Caco-2 (cell line): ENCODE measurements around the gene TMEM121B. TPM values are rescaled to one million over a fixed set of nuclear protein-coding genes. Genes with fewer than 3 reads are reported as not detected.

ENCODE experiments used
- BruUV-seq: library from RNA; stranded (reverse); fragments of 400-500 nt; replicated peaks from 2 replicates; lab custom pipeline; 2021; lab: Mats Ljungman, UMichigan
- CTCF ChIA-PET: fragments of 300-600 bp; sonication (Branson Sonifier 250); formaldehyde crosslinking; loops from one replicate; lab custom pipeline; 2022; ENCODE audit warnings: antibody characterized with exemption; lab: Charles Lee
- POLR2A ChIA-PET: fragments of 300-600 bp; sonication (Branson Sonifier 250); formaldehyde crosslinking; loops from one replicate; lab custom pipeline; 2022; ENCODE audit warnings: antibody characterized with exemption; lab: Charles Lee
- DNase-seq, 2 experiments: peaks; one replicate each; pipeline versions ENCODE4 v3.0.0 to v3.0.0-alpha.2; 2020 to 2022
- H3K27me3 ChIP-seq: replicated peaks from 2 replicates; pipeline ENCODE4 v1.6.0; 2011; ENCODE audit warnings: low read length; ENCODE audit not compliant: control insufficient read depth, insufficient read depth
- H3K36me3 ChIP-seq: 2 replicates; pipeline ENCODE4 v1.5.1; 2011; ENCODE audit warnings: low read length; ENCODE audit not compliant: control insufficient read depth, insufficient read depth
- H3K4me1 ChIP-seq: fragments of 250-450 bp; sonication (Bioruptor Pico); 2 replicates; pipeline ENCODE4 v1.5.1; 2020; ENCODE audit warnings: mild to moderate bottlenecking
- H3K4me3 ChIP-seq: 2 replicates; pipeline ENCODE4 v1.5.1; 2011; ENCODE audit warnings: low read depth, mild to moderate bottlenecking, control low read depth, low read length
- H3K9me3 ChIP-seq: fragments of 250-450 bp; sonication (Bioruptor Pico); 2 replicates; pipeline ENCODE4 v1.5.1; 2020; ENCODE audit warnings: mild to moderate bottlenecking, moderate library complexity
- H3K27ac Mint-ChIP-seq: one replicate; pipeline ENCODE4 v1.8.0; 2022; ENCODE audit warnings: mixed read lengths; ENCODE audit not compliant: unreplicated experiment
- H3K27me3 Mint-ChIP-seq: one replicate; pipeline ENCODE4 v1.8.0; 2022; ENCODE audit warnings: mixed read lengths; ENCODE audit not compliant: insufficient read depth, unreplicated experiment
- H3K36me3 Mint-ChIP-seq: one replicate; pipeline ENCODE4 v1.8.0; 2022; ENCODE audit warnings: mild to moderate bottlenecking, mixed read lengths; ENCODE audit not compliant: insufficient read depth, unreplicated experiment
- H3K4me1 Mint-ChIP-seq: one replicate; pipeline ENCODE4 v1.8.0; 2022; ENCODE audit warnings: low read depth, mixed read lengths; ENCODE audit not compliant: unreplicated experiment
- H3K4me3 Mint-ChIP-seq: one replicate; pipeline ENCODE4 v1.8.0; 2022; ENCODE audit warnings: mild to moderate bottlenecking, moderate library complexity, mixed read lengths; ENCODE audit not compliant: unreplicated experiment
- H3K9me3 Mint-ChIP-seq: one replicate; pipeline ENCODE4 v1.8.0; 2022; ENCODE audit warnings: mixed read lengths; ENCODE audit not compliant: unreplicated experiment
- intact Hi-C: fragments of 100-400 bp; cut with micrococcal nuclease; formaldehyde crosslinking; loops from one replicate; pipeline ENCODE4 v1.10.0; 2022; ENCODE audit not compliant: unreplicated experiment
- total RNA-seq: library from RNA; stranded (reverse); gene quantifications from 2 replicates; pipeline ENCODE4 v1.2.3, GENCODE V29; 2022
- TF ChIP-seq, protein P1 (sequence below), 2 experiments: fragments of 200-600 bp in 1 of 2; IDR thresholded peaks; 1 replicate in 1 of 2; 2 replicates in 1 of 2; pipeline versions ENCODE4 v1.5.1 to v1.8.0; 2011 to 2022; ENCODE audit warnings: antibody characterized with exemption in 1 of 2, control low read depth in 1 of 2, inconsistent platforms in 1 of 2, low read depth in 1 of 2, low read length in 1 of 2, mild to moderate bottlenecking in 1 of 2, moderate library complexity in 1 of 2; ENCODE audit not compliant: insufficient read depth in 1 of 2, severe bottlenecking in 1 of 2, unreplicated experiment in 1 of 2

TMEM121B gene
- total RNA-seq, 1 experiment from 2014 or later: 0.82 TPM

GRCh38 chr22:17164392-17165024 lies 43.3 kb upstream of the TMEM121B start:
- no TSS peak for BruUV-seq
- Mint-ChIP-seq H3K36me3 (peaks cover 5% of the 10 kb centered on the region), H3K9me3 (no peaks in the 10 kb centered on the region), H3K4me3 (no peak overlapping the region), H3K4me1 (no peaks in the 10 kb centered on the region), H3K27me3 (peaks cover 3% of the 10 kb centered on the region), H3K27ac (no peak overlapping the region)
- Histone ChIP-seq H3K27me3 (no peaks in the 10 kb centered on the region), H3K4me3 (no peak overlapping the region), H3K4me1 (no peaks in the 10 kb centered on the region), H3K9me3 (no peaks in the 10 kb centered on the region), H3K36me3 (no peaks in the 10 kb centered on the region)
- intact Hi-C loops: no loop called here
- TF ChIP-seq, protein P1, sequence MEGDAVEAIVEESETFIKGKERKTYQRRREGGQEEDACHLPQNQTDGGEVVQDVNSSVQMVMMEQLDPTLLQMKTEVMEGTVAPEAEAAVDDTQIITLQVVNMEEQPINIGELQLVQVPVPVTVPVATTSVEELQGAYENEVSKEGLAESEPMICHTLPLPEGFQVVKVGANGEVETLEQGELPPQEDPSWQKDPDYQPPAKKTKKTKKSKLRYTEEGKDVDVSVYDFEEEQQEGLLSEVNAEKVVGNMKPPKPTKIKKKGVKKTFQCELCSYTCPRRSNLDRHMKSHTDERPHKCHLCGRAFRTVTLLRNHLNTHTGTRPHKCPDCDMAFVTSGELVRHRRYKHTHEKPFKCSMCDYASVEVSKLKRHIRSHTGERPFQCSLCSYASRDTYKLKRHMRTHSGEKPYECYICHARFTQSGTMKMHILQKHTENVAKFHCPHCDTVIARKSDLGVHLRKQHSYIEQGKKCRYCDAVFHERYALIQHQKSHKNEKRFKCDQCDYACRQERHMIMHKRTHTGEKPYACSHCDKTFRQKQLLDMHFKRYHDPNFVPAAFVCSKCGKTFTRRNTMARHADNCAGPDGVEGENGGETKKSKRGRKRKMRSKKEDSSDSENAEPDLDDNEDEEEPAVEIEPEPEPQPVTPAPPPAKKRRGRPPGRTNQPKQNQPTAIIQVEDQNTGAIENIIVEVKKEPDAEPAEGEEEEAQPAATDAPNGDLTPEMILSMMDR (IDR thresholded peaks at IDR 0.05; ENCODE audit: insufficient read depth in 1 of 2, low read depth in 1 of 2, low read length in 1 of 2, severe bottlenecking in 1 of 2, unreplicated experiment in 1 of 2): no peak
- DNase-seq: peak in 1 of 2 experiments; percentile 15
- POLR2A ChIA-PET: no interaction called here
- CTCF ChIA-PET: interaction anchor here (1.0 kb wide), 1 partner anchor 337 kb away, joined by 5 read pairs; no protein-coding TSS in a partner anchor

GRCh38 chr22:17162731-17163130 lies 41.6 kb upstream of the TMEM121B start:
- CTCF ChIA-PET: interaction anchor here (2.5 kb wide), 1 partner anchor 9 kb away, joined by 14 read pairs; no protein-coding TSS in a partner anchor
- intact Hi-C loops: no loop called here
- peaks cover 22% of the 10 kb centered on the region for H3K36me3 Mint-ChIP-seq
- POLR2A ChIA-PET: no interaction called here
- H3K9me3 Mint-ChIP-seq: no peaks in the 10 kb centered on the region
- Histone ChIP-seq H3K36me3 (no peaks in the 10 kb centered on the region), H3K4me3 (no peak overlapping the region), H3K27me3 (no peaks in the 10 kb centered on the region), H3K9me3 (no peaks in the 10 kb centered on the region), H3K4me1 (0 out of 2 replicates have a peak, but pooled peaks cover 2% of the 10 kb centered on the region)
- no TSS peak for BruUV-seq
- TF ChIP-seq, protein P1 (IDR thresholded peaks at IDR 0.05; ENCODE audit: insufficient read depth in 1 of 2, low read depth in 1 of 2, low read length in 1 of 2, severe bottlenecking in 1 of 2, unreplicated experiment in 1 of 2): no peak
- H3K4me1 Mint-ChIP-seq: no peaks in the 10 kb centered on the region
- H3K4me3 Mint-ChIP-seq: no peak overlapping the region
- peaks cover 2% of the 10 kb centered on the region for H3K27me3 Mint-ChIP-seq
- H3K27ac Mint-ChIP-seq: no peak overlapping the region
- DNase-seq: no peak

GRCh38 chr22:17161991-17162390 lies 40.8 kb upstream of the TMEM121B start:
- 0 out of 2 replicates have a peak, but pooled peaks cover 3% of the 10 kb centered on the region for H3K4me1 ChIP-seq
- ChIA-PET POLR2A (no interaction called here), CTCF (interaction anchor here (2.5 kb wide), 1 partner anchor 9 kb away, joined by 14 read pairs; no protein-coding TSS in a partner anchor)
- Mint-ChIP-seq H3K27me3 (no peaks in the 10 kb centered on the region), H3K36me3 (peaks cover 22% of the 10 kb centered on the region), H3K4me1 (no peaks in the 10 kb centered on the region), H3K9me3 (no peaks in the 10 kb centered on the region), H3K27ac (no peak overlapping the region), H3K4me3 (no peak overlapping the region)
- 0 out of 2 replicates have a peak, but pooled peaks cover 1% of the 10 kb centered on the region for H3K36me3 ChIP-seq
- no peaks in the 10 kb centered on the region for H3K27me3 ChIP-seq
- intact Hi-C loops: no loop called here
- TF ChIP-seq, protein P1 (IDR thresholded peaks at IDR 0.05; ENCODE audit: insufficient read depth in 1 of 2, low read depth in 1 of 2, low read length in 1 of 2, severe bottlenecking in 1 of 2, unreplicated experiment in 1 of 2): no peak
- no TSS peak for BruUV-seq
- no peak for DNase-seq
- H3K9me3 ChIP-seq: no peaks in the 10 kb centered on the region
- no peak overlapping the region for H3K4me3 ChIP-seq
